Measurements from ENCODE around the gene DAGLA. TPM values are rescaled to one million over a fixed set of nuclear protein-coding genes. Genes with fewer than 3 reads are reported as not detected.

The DAGLA gene
- total and polyA plus RNA-seq, 2 of the 13 experiments (the other 11 are each of a cell fraction or from before 2014, with no cell fraction given) = 2.6 to 3.9 TPM

- TF ChIP-seq ARID5B (CRISPR knock-in tag; IDR thresholded peaks at IDR 0.05) (no peak), ZNF724P (CRISPR knock-in tag; IDR thresholded peaks at IDR 0.05; ENCODE audit: borderline replicate concordance) (no peak), NR2F6 (IDR thresholded peaks at IDR 0.05) (no peak), NR2F6 (CRISPR knock-in tag; IDR thresholded peaks at IDR 0.05) (no peak), ZNF687 (CRISPR knock-in tag; IDR thresholded peaks at IDR 0.05) (no peak), ZBTB49 (CRISPR knock-in tag; IDR thresholded peaks at IDR 0.05; ENCODE audit: borderline replicate concordance) (no peak)
Measured at GRCh38 chr11:61774411-61774810, 94.2 kb downstream of the DAGLA start (continued).
